SK-N-SH treated with all-trans-retinoic acid at 6 μM for 48 hours (cell line): ENCODE data around the gene TRAF1.

Experiments
- CSDC2 ChIP-seq: fragments of 250-450 bp; sonication (Bioruptor Pico); IDR thresholded peaks from 2 replicates; pipeline ENCODE4 v1.5.0; 2020; ENCODE audit warnings: mild to moderate bottlenecking, moderate library complexity
- TOX ChIP-seq: fragments of 250-450 bp; sonication (Bioruptor Pico); IDR thresholded peaks from 2 replicates; pipeline ENCODE4 v1.8.0; 2021; ENCODE audit warnings: mild to moderate bottlenecking, moderate library complexity, borderline replicate concordance
- ZNF8 ChIP-seq: fragments of 450-650 bp; formaldehyde crosslinking; IDR thresholded peaks from 2 replicates; pipeline ENCODE4 v1.5.0; 2020; ENCODE audit warnings: mild to moderate bottlenecking, moderate library complexity
- TF ChIP-seq, protein P1 (sequence below): fragments of 250-450 bp; sonication (Bioruptor Pico); IDR thresholded peaks from 2 replicates; pipeline ENCODE4 v1.5.1; 2020; ENCODE audit warnings: low read depth, mild to moderate bottlenecking, moderate library complexity
- TF ChIP-seq, protein P2 (sequence below): fragments of 250-450 bp; sonication (Bioruptor Pico); IDR thresholded peaks from 2 replicates; pipeline ENCODE4 v1.8.0; 2020; ENCODE audit warnings: mild to moderate bottlenecking, moderate library complexity, borderline replicate concordance

DNA sequence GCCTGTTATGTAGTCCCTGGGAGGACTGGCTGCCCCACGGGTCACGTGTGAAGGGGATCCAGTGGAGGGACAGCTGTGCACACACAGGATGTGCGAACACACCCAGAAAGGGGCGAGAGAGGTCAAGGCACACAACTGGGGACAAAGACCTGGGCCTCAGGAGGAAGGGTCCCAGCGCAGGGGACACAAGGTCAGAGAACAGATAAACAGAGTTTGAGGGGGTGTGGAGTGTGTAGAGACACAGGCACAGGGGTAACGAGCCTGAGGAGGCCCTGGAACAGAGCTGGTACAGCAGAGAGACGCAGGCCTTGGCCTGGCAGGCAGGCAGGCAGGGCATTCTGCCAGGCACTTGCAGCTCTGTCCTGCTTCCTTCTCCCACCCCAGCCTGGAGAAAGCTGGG is 69.1 kb downstream of the TRAF1 start:
- TF ChIP-seq, protein P1, sequence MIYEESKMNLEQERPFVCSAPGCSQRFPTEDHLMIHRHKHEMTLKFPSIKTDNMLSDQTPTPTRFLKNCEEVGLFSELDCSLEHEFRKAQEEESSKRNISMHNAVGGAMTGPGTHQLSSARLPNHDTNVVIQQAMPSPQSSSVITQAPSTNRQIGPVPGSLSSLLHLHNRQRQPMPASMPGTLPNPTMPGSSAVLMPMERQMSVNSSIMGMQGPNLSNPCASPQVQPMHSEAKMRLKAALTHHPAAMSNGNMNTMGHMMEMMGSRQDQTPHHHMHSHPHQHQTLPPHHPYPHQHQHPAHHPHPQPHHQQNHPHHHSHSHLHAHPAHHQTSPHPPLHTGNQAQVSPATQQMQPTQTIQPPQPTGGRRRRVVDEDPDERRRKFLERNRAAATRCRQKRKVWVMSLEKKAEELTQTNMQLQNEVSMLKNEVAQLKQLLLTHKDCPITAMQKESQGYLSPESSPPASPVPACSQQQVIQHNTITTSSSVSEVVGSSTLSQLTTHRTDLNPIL (CRISPR knock-in tag) = no peak
- no peak for TF ChIP-seq ZNF8
- no peak for TF ChIP-seq TOX
- TF ChIP-seq, protein P2, sequence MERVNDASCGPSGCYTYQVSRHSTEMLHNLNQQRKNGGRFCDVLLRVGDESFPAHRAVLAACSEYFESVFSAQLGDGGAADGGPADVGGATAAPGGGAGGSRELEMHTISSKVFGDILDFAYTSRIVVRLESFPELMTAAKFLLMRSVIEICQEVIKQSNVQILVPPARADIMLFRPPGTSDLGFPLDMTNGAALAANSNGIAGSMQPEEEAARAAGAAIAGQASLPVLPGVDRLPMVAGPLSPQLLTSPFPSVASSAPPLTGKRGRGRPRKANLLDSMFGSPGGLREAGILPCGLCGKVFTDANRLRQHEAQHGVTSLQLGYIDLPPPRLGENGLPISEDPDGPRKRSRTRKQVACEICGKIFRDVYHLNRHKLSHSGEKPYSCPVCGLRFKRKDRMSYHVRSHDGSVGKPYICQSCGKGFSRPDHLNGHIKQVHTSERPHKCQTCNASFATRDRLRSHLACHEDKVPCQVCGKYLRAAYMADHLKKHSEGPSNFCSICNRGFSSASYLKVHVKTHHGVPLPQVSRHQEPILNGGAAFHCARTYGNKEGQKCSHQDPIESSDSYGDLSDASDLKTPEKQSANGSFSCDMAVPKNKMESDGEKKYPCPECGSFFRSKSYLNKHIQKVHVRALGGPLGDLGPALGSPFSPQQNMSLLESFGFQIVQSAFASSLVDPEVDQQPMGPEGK (CRISPR knock-in tag) = no peak
- TF ChIP-seq CSDC2 (CRISPR knock-in tag) = no peak
